CD4-positive, alpha-beta T cell treated with Interleukin-2 at 100 ng/mL for 4 hours (primary cell): ENCODE results near the gene MYH11.
"Not testable (repeated sequence)": the region's sequence is repeated elsewhere in the genome, so short reads cannot be mapped to it uniquely, and the experiment has no call there.

Experiments
- DNase-seq: peaks from one replicate; pipeline ENCODE4 v3.0.0-alpha.2; 2020; ENCODE audit warnings: low spot score

MYH11 gene

DNA sequence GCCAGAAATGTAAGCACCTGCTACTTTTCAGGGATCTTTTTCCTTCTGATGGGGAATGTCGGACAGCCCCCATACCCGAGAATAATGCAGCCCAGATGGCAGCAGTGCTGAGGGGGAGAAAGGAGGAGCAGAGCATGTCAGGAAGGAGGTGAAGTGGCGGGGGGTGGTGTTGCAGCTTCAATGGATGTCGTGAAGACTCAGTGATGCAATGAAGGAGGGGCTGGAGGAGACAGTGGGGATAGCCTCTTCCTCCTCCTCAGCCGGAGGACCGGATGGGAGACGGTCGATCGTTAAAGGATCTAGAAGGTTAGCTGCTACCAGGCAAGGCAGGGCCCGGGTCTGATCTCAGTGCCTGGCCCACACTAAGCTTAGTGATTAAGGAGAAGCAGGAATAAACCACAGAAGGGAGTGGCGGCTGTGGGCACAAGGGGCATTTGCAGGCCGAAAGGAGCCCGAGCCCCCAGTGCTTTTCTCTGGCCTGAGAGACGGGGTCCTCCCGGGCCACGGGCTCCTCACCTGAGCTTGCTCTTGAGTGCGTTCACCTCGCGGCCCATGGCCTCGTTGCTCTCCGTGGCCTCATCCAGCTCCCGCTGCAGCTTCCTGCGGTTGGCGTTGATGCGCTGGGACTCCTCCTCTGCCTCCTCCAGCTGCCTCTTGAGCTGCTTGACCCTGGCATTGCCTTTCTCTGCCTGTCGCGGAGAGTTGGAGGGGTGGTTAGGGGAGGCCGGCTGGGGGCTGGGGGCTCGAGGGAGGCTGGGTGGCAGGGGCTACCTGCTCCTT is 142.2 kb downstream of the MYH11 start:
- DNase-seq, result no peak

GRCh38 chr16:15708997-15709396 is 147.8 kb downstream of the MYH11 start:
- DNase-seq, result no peak

- DNase-seq, result no peak
Measured at GRCh38 chr16:15708096-15708495, 148.7 kb downstream of the MYH11 start.

- no peak for DNase-seq
Measured at GRCh38 chr16:15707332-15707731, 149.5 kb downstream of the MYH11 start.

DNA sequence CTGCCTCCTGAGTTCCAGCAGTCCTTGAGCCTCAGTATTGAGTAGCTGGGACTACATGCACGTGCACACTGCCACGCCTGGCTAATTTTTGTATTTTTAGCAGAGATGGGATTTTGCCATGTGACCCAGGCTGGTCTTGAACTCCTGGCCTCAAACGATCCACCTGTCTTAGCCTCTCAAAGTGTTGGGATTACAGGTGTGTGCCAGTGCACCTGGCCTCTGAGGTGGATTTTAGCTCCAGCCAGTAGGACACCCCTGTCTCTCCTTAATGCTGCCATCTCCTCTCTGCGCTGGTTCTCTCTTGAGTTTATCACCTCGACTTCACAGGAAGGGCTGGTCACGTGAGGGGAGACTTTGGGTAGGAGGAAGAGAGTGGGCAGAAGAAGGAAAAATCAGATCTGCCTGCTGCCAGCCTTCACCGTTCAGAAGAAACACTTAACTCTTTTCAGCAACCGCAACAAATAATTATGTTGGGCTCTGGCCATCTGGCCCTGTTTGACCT is 151.7 kb downstream of the MYH11 start:
- DNase-seq, result no peak

- peak; percentile 75 for DNase-seq
Measured at GRCh38 chr16:15704545-15704987, 152.3 kb downstream of the MYH11 start.

GRCh38 chr16:15703029-15703736 is 153.6 kb downstream of the MYH11 start:
- DNase-seq, result no peak

DNA sequence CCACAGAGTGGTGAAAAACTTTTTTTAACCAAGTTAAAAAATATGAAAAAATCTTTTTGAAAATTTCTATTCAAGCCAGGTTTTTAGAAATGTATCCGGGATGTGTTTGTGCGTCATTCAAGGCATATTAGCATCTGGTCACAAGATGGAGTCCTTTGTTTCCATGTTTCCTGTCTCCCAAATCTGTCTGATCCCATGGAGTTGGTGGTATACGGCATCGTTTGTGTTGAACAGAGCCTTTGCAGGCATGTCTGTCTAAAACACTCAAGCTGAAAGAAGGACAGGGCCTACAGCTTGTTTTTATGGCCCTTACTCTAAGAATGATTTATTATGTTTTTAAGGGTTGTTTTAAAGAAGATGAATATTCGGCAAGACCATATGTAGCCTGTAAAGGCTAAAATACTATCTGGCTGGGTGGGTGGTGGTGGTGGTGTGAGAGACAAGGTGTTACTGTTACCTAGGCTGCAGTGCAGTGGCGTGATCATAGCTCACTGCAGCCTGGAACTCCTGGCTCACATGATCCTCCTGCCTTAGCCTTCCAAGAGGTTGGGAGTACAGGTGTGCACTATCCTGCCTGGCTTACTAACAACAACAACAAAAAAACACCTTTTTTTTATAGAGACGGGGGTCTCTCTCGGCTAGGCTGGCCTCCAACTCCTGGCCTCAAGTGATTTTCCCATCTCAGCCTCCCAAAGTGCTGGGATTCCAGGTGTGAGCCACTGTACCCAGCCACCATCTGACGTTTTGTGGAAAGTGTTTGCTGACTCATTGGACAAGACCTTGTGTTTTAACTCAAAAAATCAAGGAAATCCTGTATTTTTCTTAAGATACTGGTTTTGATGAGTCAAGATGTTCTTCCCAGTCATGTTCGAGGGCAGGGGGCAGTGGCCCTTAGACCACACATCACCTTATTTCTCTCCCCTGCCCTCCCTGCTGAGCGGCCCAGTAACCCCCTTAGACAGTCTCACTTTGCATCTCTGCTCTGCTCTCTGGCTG is 154.6 kb downstream of the MYH11 start:
- DNase-seq, result no peak

DNA sequence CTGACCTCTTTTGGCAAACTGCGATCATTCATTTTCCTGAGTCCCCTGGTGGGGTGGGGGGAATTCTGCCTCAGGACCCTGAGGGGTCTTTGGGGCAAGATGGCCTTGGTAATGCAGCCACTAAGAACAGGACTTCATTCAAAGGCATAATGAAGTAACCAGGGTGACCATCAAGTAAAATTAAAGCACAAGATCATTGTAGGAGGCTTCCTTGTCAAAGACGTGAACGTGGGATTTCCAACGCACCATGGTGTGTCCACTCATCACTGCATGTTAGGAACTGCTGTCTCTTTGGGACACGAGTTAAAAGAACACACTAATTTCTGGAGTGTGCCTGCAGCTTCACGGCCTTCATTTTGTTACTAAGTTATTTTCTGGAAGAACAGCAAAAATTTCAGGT is 155.5 kb downstream of the MYH11 start:
- no peak for DNase-seq

DNA sequence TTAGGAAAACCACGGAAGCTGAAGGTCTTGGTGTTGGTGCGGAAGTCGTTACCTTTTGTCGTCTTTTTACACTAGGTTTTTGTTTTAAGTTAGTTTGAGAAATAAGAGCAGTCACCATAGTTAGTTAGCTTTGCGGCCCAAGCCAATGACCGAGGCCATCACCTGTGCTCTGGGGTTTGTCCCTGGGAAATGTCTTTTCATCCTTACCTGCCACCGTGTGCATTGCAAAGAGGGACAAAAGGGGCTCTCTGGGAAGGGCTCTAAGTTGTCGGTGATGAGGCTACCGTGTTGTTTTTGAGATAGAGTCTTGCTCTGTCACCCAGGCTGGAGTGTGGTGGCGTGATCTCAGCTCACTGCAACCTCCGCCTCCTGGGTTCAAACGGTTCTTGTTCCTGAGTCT is 157.0 kb downstream of the MYH11 start:
- no peak for DNase-seq

DNA sequence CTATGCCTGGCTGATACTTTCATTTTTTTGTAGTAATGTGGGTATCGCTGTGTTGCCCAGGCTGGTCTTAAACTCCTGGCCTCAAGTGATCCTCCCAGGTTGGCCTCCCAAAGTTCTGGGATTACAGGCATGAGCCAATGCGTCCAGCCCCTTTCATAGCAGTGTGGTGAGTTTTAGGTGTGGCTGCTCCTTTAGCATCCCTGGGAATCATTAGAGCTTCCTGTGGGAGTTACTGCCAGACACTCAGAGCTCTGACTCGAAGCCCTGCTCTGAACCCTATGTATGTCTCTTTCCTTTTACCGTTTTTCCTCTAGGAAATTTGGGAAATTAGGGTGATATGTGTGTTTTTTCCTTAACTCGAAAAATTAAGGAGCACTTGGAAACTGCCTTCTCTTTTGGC is 162.3 kb downstream of the MYH11 start:
- no peak for DNase-seq

- not testable (repeated sequence) for DNase-seq
Measured at GRCh38 chr16:15692508-15692907, 164.3 kb downstream of the MYH11 start.

DNA sequence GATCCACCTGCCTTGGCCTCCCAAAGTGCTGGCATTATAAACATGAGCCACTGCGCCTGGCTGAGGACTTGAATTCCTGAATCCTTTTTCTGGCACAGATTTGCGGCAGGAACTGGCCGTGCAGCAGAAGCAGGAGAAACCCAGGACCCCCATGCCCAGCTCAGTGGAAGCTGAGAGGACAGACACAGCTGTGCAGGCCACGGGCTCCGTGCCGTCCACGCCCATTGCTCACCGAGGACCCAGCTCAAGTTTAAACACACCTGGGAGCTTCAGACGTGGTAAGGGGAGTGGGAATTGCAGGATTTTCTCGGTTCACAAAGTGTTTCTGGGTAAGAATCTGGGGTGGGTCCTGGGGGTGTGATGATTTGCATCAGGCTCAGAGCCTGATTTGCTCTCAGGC is 165.8 kb downstream of the MYH11 start:
- no peak for DNase-seq

DNA sequence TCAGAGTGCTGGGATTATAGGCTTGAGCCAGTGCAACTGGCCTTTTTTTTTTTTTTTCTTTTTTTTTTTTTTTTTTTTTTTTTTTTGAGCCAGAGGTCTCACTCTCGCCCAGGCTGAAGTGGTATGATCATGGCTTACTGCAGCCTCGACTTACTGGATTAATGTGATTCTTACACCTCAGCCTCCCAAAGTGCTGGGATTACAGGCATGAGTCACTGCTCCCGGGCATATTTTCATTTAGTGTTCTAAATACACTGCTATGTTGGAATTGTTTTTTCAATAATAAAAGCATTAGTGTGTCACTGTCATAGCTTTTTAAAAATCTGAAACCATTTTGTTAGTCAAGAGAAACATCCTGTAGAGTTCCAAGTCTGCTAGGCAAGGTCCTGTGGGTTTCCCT is 166.5 kb downstream of the MYH11 start:
- DNase-seq, result no peak

DNA sequence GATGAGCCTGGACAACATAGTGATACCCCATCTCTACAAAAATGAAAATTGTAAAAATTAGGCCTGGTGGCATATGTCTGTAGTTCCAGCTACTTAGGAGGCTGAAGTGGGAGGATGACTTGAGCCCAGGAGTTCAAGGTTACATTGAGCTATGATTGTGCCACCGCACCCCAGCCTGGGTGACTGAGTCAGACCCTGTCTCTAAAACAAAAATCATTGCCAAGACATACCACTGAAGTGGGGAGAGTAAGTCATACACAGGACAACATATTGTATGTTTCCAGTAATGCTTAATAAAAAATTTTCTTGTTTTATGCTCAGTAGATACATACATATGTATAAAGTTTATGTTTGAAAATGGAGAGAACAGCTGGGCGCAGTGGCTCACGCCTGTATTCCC is 167.5 kb downstream of the MYH11 start:
- no peak for DNase-seq

DNA sequence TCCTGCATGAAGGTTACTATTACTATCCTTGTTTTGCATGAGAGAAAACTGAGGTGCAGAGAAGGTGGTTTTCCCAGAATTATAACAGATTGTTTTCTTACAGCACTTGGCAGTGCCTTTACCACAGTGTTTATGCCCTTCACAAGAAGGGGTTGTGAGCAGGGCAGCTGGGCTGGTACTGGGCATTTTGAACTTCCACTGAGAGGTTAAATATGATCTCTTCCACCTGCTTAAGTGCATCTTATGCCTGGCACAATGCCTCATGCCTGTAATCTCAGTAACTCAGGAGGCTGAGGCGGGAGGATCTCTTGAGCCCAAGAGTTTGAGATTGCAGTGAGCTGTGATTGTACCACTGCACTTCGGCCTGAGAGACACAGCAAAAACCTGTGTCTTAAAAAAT is 170.5 kb downstream of the MYH11 start:
- no peak for DNase-seq

DNA sequence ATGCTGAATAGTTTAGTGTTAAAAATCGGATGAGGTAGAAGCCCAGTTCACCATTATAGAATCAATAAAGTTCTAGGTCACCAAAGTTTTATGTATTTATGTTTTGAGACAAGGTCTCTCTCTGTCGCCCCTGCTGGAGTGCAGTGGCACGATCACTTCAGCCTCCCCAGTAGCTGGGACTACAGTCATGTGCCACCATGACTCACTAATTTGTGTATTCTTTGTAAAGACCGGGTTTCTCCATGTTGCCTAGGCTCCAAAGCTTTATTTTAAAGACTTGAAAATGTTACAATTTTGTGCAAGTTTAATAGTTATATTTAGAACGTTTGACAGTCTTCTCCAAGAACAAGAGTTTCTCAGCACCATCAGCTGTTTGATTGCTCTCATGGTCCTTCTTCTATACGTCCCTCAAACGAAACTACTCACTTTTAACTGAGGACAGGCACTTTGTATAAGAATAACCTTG is 174.7 kb downstream of the MYH11 start:
- peak; percentile 64 for DNase-seq

GRCh38 chr16:15677447-15677846 is 179.4 kb downstream of the MYH11 start:
- no peak for DNase-seq

- DNase-seq, result no peak
Measured at GRCh38 chr16:15676506-15676905, 180.3 kb downstream of the MYH11 start.

DNA sequence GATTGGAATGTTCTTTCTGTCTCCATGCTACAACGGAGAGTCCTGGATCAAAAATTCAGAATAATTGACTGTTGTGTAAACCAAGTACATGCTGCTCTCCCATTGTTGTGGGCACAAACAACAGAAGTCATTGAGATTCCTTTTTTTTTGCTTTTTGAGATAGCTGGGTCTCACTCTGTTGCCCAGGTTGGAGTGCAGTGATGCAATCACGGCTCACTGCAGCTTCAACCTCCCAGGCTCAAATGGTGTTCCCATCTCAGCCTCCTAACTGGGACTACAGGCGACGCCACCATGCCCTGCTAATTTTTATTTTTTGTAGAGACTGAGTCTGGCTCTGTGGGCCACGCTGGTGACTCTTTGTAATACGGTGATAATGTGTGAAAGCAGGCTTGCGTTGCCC is 182.3 kb downstream of the MYH11 start:
- DNase-seq, result no peak

DNA sequence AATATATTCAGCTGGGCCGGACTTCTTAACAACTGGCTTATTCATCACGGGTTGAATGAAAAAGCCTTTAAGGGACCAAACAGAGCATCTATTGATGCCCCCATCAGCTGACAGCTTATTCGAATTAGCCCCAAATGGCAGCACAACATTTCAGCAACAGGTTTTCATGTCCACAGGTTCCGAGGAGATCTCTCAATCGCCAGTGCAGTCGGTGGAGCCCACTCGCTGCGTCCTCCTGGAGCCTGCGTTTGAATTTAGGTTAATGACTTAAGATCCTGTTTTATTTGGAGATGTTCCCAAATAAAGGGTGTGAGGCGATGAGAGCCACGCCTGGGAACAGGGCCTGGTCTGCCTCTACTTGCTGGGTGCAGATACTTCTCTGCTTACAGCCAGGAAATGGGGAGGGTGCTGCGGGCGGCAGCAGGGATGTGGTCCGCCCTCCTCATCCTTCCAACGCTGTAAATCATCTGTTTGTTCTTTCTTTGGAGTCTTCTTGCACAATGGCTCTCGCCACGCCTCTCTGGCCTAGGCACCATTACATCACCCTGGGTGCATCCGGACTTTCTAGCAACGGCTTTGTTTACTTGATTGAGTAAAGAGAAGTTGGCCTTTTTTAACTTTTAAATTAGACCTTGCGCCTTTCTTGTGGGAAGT is 184.2 kb downstream of the MYH11 start:
- DNase-seq, result peak; percentile 86

GRCh38 chr16:15672127-15672513 is 184.7 kb downstream of the MYH11 start:
- DNase-seq, result not testable (repeated sequence)
